ENCODE data around the gene EDN1. TPM values are rescaled to one million over a fixed set of nuclear protein-coding genes. Genes with fewer than 3 reads are reported as not detected.

Gene EDN1
- total and polyA plus RNA-seq, 7 donors: 3.9 to 9.8 (median 6.4) TPM

GRCh38 chr6:12294851-12295536, 4.8 kb downstream of the EDN1 start:
- no peak for TF ChIP-seq POLR2AphosphoS5 (IDR thresholded peaks at IDR 0.05)
- no peak for TF ChIP-seq CTCF (IDR thresholded peaks at IDR 0.05)
- no peak for TF ChIP-seq EP300 (IDR thresholded peaks at IDR 0.05)
- no peak for TF ChIP-seq POLR2A (IDR thresholded peaks at IDR 0.05)
- WGBS, 2 donors: 30 to 68% methylated on average over 3 of the region's 3 CpGs
- H3K27ac ChIP-seq: no peak overlapping the region

GRCh38 chr6:12295558-12296254, 5.5 kb downstream of the EDN1 start:
- peaks cover 0 to 25% (median 9%) of the 10 kb centered on the region in 4 donors for H3K4me1 ChIP-seq
- no peaks in the 10 kb centered on the region for H3K9me3 ChIP-seq
- no peak for DNase-seq
- whole genome bisulfite sequencing, 2 donors: 66 to 78% methylated on average over 14 of the region's 14 CpGs
- no peak overlapping the region for H3K4me3 ChIP-seq
- TF ChIP-seq POLR2A (IDR thresholded peaks at IDR 0.05) (no peak), EP300 (IDR thresholded peaks at IDR 0.05) (no peak), CTCF (IDR thresholded peaks at IDR 0.05) (no peak), POLR2AphosphoS5 (IDR thresholded peaks at IDR 0.05) (no peak)
- no peaks in the 10 kb centered on the region for H3K27me3 ChIP-seq
- intact Hi-C loops (cut with DNase I): no loop called here
- H3K36me3 ChIP-seq: no peaks in the 10 kb centered on the region
- no peak overlapping the region for H3K27ac ChIP-seq

More at GRCh38 chr6:12294851-12295536, 4.8 kb downstream of the EDN1 start:
- Histone ChIP-seq H3K4me1 (peaks cover 0 to 30% (median 12%) of the 10 kb centered on the region in 4 donors), H3K4me3 (no peak overlapping the region), H3K36me3 (no peaks in the 10 kb centered on the region), H3K27me3 (no peaks in the 10 kb centered on the region), H3K9me3 (no peaks in the 10 kb centered on the region)
- no peak for DNase-seq
- intact Hi-C loops (cut with DNase I): no loop called here

- Histone ChIP-seq H3K36me3 (no peaks in the 10 kb centered on the region), H3K27ac (no peak overlapping the region), H3K27me3 (no peaks in the 10 kb centered on the region), H3K4me1 (peaks cover 0 to 20% (median 4%) of the 10 kb centered on the region in 4 donors), H3K4me3 (no peak overlapping the region), H3K9me3 (no peaks in the 10 kb centered on the region)
- WGBS, 2 donors: 15 to 54% methylated on average over 5 of the region's 5 CpGs
- TF ChIP-seq POLR2A (IDR thresholded peaks at IDR 0.05) (no peak), POLR2AphosphoS5 (IDR thresholded peaks at IDR 0.05) (no peak), EP300 (IDR thresholded peaks at IDR 0.05) (no peak), CTCF (IDR thresholded peaks at IDR 0.05) (no peak)
- intact Hi-C loops (cut with DNase I): no loop called here
- no peak for DNase-seq
Measured at GRCh38 chr6:12296255-12296573, 6.1 kb downstream of the EDN1 start.

- 68 to 83% methylated on average over 3 of the region's 3 CpGs for WGBS, 2 donors
- no peak for DNase-seq
- Histone ChIP-seq H3K4me3 (no peak overlapping the region), H3K9me3 (no peaks in the 10 kb centered on the region), H3K27me3 (no peaks in the 10 kb centered on the region), H3K36me3 (no peaks in the 10 kb centered on the region), H3K4me1 (peaks cover 0 to 16% (median 1%) of the 10 kb centered on the region in 4 donors), H3K27ac (no peak overlapping the region)
- TF ChIP-seq CTCF (IDR thresholded peaks at IDR 0.05) (no peak), POLR2AphosphoS5 (IDR thresholded peaks at IDR 0.05) (no peak), EP300 (IDR thresholded peaks at IDR 0.05) (no peak), POLR2A (IDR thresholded peaks at IDR 0.05) (no peak)
- intact Hi-C loops (cut with DNase I): no loop called here
Measured at GRCh38 chr6:12296604-12297003, 6.4 kb downstream of the EDN1 start.

Measured in sigmoid colon (tissue), 7 donors.